Neural cell (in vitro differentiated cells): ENCODE data around the gene SRRM1.

Experiments used
- EP300 ChIP-seq: fragments of 450-650 bp; conservative IDR thresholded peaks from 2 replicates; pipeline ENCODE4 v1.6.1; 2014; ENCODE audit warnings: antibody characterized with exemption, mild to moderate bottlenecking, moderate library complexity; ENCODE audit not compliant: poor library complexity, severe bottlenecking
- EZH2 ChIP-seq: fragments of 200-600, 300-800 bp; shearing (Covaris generic), sonication (generic); IDR thresholded peaks from 2 replicates; pipeline ENCODE4 v1.6.1; 2014; ENCODE audit warnings: antibody characterized with exemption, low read length, borderline replicate concordance, mild to moderate bottlenecking; ENCODE audit not compliant: insufficient read depth, poor library complexity, severe bottlenecking
- POLR2AphosphoS5 ChIP-seq: IDR thresholded peaks from 2 replicates; pipeline ENCODE4 v1.6.1; 2012
- RAD21 ChIP-seq: fragments of 450-650 bp; conservative IDR thresholded peaks from 2 replicates; pipeline ENCODE4 v1.6.1; 2014; ENCODE audit warnings: antibody characterized with exemption, mild to moderate bottlenecking, moderate library complexity
- SMC3 ChIP-seq: fragments of 450-650 bp; conservative IDR thresholded peaks from 2 replicates; pipeline ENCODE4 v1.6.1; 2014; ENCODE audit warnings: antibody characterized with exemption, mild to moderate bottlenecking, moderate library complexity; ENCODE audit not compliant: poor library complexity
- TAF1 ChIP-seq: IDR thresholded peaks from 2 replicates; pipeline ENCODE4 v1.6.1; 2012; ENCODE audit warnings: low read depth
- TF ChIP-seq, protein P1 (sequence below): fragments of 450-650 bp; IDR thresholded peaks from 2 replicates; pipeline ENCODE4 v1.5.1; 2014; ENCODE audit warnings: antibody characterized with exemption, mild to moderate bottlenecking, moderate library complexity; ENCODE audit not compliant: poor library complexity, severe bottlenecking
- TF ChIP-seq, protein P2 (sequence below): IDR thresholded peaks from 2 replicates; pipeline ENCODE4 v1.6.1; 2012; ENCODE audit warnings: borderline replicate concordance

DNA sequence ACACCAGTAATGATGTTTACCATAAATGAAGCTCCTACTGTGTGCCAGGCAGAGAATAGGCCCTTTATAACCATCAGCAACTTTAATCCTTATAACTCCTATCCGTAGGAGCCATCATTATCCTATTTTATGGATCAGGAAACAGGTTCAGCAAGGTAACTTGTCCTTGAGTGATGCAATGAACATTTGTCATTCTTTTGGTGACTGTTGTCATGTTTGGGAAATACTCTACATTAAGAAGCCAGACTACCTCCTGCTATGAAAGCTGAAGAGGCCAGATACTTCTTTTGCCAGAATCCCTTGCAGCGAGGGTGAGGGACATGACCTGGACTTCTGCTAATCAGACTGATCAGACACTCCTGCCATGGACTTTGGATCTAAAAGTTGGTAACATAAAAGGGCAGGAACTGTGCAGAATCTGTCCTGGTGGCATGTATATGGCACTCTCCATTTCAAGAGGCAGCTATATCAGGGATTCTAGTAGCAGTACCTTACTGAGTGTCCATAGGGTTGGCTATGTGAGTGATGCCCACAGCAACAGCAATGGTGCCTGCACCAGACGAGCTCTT lies 33.1 kb upstream of the SRRM1 start:
- TF ChIP-seq EZH2 (no peak), RAD21 (no peak), POLR2AphosphoS5 (no peak), TAF1 (no peak), EP300 (no peak), SMC3 (no peak)
- TF ChIP-seq, protein P1, sequence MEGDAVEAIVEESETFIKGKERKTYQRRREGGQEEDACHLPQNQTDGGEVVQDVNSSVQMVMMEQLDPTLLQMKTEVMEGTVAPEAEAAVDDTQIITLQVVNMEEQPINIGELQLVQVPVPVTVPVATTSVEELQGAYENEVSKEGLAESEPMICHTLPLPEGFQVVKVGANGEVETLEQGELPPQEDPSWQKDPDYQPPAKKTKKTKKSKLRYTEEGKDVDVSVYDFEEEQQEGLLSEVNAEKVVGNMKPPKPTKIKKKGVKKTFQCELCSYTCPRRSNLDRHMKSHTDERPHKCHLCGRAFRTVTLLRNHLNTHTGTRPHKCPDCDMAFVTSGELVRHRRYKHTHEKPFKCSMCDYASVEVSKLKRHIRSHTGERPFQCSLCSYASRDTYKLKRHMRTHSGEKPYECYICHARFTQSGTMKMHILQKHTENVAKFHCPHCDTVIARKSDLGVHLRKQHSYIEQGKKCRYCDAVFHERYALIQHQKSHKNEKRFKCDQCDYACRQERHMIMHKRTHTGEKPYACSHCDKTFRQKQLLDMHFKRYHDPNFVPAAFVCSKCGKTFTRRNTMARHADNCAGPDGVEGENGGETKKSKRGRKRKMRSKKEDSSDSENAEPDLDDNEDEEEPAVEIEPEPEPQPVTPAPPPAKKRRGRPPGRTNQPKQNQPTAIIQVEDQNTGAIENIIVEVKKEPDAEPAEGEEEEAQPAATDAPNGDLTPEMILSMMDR: no peak
- TF ChIP-seq, protein P2, sequence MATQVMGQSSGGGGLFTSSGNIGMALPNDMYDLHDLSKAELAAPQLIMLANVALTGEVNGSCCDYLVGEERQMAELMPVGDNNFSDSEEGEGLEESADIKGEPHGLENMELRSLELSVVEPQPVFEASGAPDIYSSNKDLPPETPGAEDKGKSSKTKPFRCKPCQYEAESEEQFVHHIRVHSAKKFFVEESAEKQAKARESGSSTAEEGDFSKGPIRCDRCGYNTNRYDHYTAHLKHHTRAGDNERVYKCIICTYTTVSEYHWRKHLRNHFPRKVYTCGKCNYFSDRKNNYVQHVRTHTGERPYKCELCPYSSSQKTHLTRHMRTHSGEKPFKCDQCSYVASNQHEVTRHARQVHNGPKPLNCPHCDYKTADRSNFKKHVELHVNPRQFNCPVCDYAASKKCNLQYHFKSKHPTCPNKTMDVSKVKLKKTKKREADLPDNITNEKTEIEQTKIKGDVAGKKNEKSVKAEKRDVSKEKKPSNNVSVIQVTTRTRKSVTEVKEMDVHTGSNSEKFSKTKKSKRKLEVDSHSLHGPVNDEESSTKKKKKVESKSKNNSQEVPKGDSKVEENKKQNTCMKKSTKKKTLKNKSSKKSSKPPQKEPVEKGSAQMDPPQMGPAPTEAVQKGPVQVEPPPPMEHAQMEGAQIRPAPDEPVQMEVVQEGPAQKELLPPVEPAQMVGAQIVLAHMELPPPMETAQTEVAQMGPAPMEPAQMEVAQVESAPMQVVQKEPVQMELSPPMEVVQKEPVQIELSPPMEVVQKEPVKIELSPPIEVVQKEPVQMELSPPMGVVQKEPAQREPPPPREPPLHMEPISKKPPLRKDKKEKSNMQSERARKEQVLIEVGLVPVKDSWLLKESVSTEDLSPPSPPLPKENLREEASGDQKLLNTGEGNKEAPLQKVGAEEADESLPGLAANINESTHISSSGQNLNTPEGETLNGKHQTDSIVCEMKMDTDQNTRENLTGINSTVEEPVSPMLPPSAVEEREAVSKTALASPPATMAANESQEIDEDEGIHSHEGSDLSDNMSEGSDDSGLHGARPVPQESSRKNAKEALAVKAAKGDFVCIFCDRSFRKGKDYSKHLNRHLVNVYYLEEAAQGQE: no peak
